HG02759 (cell line): ENCODE results near the gene TOMM34.

Experiments
- ATAC-seq: cut with Tn5 transposase; IDR thresholded peaks from one replicate; pipeline ENCODE4 v1.9.1; 2021; ENCODE audit warnings: mild to moderate bottlenecking, moderate library complexity; ENCODE audit not compliant: unreplicated experiment

Gene TOMM34

GRCh38 chr20:44963325-44964215 lies 3.4 kb upstream of the TOMM34 start:
- ATAC-seq, result no peak

DNA sequence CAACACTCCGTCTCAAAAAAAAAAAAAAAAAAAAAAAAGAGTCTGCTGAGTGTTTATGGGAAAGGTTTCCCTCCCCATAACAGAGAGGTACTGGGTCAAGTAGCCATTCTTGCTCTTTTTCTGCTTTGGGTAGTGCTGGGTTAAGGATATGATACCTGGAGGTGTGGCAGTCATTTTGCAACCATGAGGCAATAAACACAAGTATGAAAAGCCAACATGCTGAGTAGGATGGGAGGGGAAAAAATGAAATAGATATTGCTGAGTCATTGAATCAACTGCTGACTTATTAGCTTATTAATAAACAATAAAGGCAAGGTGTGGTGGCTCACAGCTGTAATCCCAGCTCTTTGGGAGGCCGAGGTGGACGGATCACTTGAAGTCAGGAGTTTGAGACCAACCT lies 2.3 kb upstream of the TOMM34 start:
- no peak for ATAC-seq

GRCh38 chr20:44961870-44962267 lies 1.7 kb upstream of the TOMM34 start:
- ATAC-seq, result no peak

DNA sequence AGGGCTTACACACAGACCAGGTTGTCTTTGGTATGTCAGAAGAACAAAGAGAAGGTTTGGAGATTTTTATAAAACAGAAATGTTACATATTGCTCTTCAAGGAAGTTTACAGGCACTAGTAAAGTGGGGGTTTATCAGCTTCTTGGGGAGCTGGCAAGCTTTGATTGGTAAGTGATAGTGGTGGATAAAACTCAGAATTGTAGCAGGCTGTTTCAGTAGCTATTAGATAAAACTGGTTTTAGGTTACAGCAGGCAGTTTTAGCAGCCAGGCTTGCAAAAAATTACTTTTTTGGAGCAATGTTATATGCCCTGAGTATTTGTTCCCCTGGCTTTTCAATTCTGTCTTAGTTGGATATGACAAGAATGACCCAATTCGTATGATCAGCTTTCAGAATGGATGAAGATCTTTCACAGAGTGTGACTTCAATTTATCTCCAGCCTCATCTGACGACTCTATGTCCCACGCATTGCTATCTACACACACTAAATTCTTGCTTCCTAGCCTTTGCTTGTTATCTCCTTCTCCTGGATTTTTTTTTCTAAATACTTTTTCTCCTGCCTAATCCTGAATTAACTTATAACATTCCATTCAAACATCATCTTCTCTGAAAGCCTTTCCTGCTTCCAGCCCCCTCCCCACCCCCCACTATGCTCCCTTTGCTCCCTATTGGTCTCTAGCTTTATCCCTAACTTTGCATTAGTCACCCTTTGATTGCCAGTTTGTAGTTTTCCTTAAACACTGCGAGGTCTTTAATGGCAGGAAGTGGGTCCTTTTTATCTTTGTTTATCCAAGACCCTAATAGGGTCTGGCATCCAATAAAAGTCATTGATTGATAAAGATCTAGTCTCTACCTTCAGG lies 1.0 kb upstream of the TOMM34 start:
- ATAC-seq, result no peak

DNA sequence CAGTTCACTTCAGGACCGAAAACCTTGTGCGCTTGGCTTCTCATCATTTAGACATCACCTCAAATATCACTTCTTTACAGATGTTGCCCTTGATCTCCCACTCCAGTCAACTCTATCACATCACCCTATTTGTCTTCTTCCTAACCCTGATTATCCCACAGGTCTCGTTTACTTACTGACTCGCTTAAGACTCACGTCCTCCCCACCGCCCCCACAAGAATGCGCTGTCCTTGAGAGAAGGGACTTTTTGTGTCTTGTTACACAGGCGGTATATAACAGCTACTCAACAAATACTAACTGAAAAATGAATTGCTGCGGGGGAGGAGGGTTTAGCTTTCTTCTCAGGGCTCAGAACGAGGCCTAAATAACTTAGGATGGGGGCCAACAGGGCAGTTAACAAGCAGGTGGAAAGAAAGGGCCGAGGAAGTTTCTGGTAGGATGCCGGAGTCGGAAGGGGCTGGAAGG lies 527 bp downstream of the TOMM34 start:
- ATAC-seq, result peak; percentile 14

- no peak for ATAC-seq
These were observed 1.0 kb downstream of the TOMM34 start for GRCh38 chr20:44959082-44959637.

- ATAC-seq, result no peak
These were observed 1.9 kb downstream of the TOMM34 start for GRCh38 chr20:44958276-44958675.

- ATAC-seq, result no peak
These were observed 3.8 kb downstream of the TOMM34 start for GRCh38 chr20:44956410-44956809.

DNA sequence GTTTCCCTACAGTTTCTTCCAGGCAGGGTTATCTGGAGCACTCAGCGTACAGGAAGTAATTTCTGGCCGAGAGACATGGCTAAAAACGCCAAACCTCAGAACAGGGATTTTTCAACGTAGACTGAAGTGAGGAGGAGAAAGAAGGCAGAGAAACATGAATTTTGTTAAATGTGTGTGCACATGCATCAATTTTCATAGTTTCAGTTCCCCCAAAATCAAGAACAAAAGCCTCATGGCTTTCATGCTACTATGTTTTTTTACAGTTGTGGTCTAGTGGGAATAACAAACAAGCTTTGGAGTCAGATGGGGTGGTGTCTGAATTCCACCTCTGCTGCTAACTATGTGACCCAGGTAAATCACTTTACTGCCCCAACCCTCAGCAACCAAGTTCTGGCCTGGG lies 4.9 kb downstream of the TOMM34 start:
- ATAC-seq, result no peak

DNA sequence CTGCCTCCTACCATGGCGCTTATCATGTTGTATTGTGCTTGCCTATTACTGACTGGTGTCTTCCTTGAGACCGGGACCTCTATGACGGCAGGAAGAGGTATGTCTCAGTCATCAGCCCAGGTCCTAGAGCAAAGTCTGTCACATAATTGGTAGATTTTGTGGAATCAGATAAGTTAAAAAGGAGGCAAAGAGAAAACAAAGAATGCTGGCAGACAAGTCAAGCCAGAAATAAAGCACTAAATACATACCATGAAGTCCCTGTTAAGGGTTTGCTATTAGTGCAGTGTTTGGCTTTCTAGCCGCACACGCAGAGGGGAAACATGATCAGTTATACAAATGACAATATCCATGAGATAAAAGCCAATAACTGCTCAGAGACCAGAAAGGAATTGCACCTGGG lies 6.0 kb downstream of the TOMM34 start:
- no peak for ATAC-seq

GRCh38 chr20:44952731-44953130 lies 7.5 kb downstream of the TOMM34 start:
- ATAC-seq, result no peak

- no peak for ATAC-seq
These were observed 9.8 kb downstream of the TOMM34 start for GRCh38 chr20:44950368-44950767.

DNA sequence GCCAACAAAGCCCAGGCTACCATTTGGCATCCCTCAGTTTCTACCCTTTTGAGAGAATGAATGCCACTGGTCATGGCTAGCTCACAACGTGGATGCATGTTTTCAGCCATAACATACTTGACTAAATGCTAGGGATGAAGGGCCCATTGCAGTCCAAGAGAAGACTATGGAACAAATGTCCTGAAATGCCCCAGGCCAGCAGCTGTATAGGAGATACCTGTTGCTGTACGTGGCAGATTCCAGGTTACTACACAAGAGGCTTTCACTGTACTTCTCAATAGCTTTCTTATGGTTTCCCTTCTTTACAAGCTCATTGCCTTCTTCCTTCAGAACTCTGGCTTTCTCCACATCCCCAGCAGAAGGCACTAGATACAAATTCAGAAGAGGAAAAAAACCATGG lies 11.7 kb downstream of the TOMM34 start:
- no peak for ATAC-seq

DNA sequence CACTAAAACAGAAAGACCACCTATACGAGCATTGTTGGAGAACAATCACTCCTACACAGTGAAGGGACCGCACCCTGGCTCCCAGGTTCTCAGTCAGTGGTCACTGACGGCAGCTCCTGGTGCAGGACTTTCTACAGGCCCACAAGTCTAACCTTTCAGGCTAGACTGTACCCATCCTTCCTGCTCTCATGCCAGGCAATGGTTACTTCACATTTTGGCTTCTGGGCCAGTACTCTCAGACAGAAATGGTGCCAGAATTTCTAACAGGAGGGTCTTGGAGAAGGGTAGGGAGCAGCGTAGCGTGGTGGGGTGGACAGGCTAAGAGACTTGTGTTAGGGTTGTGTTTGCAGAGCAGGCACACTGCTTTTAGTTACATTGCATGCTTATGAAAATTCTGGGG lies 12.1 kb downstream of the TOMM34 start:
- ATAC-seq, result no peak

DNA sequence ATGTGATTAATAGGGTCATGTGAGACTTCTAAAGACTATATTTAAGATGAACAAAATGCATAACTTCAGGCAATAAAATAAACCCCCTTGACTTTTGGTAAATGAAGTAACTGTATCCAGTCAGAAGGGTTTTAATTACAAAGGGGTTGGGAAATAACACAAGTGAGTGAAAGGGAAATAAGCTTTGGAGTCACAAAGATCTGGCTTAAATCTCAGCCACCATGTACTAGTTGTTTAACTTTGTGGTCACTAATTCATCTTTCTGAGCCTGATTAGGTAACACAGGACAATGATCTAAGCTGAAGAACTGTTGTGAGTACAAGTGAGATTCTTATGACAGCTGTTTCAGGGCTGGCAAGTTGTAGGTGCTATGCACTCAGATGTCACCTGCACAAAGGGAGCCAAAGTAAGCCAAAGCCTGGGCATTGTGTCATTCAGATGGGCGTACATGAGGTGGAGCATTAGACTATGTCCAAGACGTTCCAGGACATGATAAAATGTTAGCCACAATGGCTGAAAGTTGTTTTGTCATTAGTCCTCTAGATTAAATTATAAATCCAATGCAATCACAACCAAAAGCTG lies 13.8 kb downstream of the TOMM34 start:
- ATAC-seq, result no peak

DNA sequence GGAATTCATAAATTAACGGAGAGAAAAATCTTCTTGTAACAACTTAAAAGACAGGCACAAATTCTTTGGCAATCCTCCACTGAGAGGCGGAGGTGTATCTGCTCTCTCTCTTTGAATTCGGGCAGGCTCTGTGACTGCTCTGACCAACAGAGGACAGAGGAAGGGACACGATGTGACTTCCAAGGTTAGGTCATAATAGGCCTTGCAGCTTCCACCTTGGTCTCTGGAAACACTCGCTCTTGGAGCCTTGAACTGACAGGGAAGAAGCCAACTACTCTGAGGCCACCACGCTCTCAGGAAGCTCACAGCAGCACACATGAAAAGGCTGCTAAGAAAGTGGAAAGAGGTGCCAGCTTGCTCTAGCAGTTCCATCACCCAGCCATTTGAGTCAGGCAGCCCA lies 14.9 kb downstream of the TOMM34 start:
- ATAC-seq, result no peak

DNA sequence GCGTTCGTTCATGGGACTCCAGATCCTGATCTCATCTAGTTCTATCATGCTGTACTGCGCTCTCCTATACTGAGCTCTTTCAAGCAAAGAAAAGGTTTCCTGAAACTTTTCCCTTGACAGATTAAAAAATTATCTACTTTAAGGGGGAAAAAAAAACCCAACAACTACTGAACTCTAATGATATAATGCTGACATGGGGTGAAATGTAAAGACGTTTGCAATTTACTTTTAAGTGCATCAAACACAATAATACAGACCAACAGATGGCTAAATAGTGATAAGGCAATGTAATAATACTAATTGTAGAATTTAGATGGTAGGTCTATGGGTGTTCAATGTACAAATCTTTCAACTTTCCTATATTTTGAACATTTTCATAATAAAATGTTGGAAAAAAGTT lies 16.4 kb downstream of the TOMM34 start:
- no peak for ATAC-seq

GRCh38 chr20:44942264-44942973 lies 17.8 kb downstream of the TOMM34 start:
- ATAC-seq, result no peak

DNA sequence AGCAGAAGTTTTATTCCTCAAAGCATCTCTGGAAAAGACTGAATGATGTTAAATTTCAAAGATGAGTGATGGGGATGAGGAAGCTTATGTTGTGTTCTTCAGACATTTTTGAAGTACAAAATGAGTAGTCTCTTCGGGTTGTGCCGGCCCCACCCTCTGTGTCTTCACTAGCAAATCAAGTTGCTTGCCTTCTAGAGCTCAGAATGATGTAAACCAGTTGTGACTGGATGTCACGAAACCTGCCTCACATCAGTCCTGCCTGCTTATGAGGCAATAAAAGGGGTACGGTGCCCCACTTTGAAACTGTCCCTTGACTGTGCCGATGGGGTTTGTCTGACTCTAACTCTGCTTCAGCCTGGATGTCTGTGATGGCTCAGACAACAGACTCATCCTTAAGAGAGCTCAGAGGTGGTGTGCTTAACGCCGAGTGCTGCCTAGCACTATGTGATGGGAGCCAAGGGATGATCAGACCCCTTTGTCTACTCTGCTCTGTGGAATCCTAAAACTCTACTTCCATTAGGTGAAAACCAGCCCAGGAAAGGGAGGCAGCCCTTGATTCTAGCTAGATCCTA lies 19.0 kb downstream of the TOMM34 start:
- ATAC-seq, result no peak

DNA sequence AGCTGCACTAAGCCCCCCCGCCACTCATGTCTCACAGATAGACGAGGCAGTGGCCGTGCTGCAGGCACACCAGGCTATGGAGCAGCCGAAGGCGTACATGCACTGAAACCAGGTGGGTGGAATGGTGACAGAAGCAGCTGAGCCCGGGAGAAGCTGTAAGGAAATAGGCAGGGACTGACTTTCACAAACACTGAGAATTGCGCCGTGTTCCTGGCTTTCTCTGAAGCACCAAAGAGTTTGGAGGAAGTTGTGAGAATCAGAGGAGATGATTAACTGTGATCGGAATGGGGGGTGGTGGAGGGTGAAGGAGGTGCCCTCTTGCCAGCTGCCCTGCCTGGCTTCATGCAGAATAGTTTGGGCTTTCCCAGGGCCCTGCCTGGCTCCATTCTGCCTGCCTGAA lies 21.6 kb downstream of the TOMM34 start:
- ATAC-seq, result no peak
